Common myeloid progenitor, CD34-positive (primary cell): ENCODE results near the gene WDR64.

Source experiments
- CTCF ChIA-PET: fragments of 350-600 bp; sonication (Branson Sonifier 250); formaldehyde crosslinking; loops from one replicate; lab custom pipeline; 2021; ENCODE audit warnings: antibody characterized with exemption; lab: Charles Lee
- POLR2A ChIA-PET: fragments of 350-600 bp; sonication (Branson Sonifier 250); formaldehyde crosslinking; loops from one replicate; lab custom pipeline; 2021; ENCODE audit warnings: antibody characterized with exemption; lab: Charles Lee
- DNase-seq, 3 donors: peaks; one replicate each; pipeline versions ENCODE4 v3.0.0 to v3.0.0-alpha.2; 2013
- H3K27ac ChIP-seq, 2 experiments: 1 replicate in 1 of 2; 2 replicates in 1 of 2; pipeline ENCODE4 v1.7.0; 2013; ENCODE audit warnings: inconsistent platforms in 2 of 2, low read length in 2 of 2, mild to moderate bottlenecking in 2 of 2, low read depth in 1 of 2, moderate library complexity in 1 of 2; ENCODE audit not compliant: severe bottlenecking in 2 of 2, insufficient read depth in 1 of 2, poor library complexity in 1 of 2
- H3K27me3 ChIP-seq, 5 experiments: replicated peaks in 2 of 5; 1 replicate in 3 of 5; 2 replicates in 2 of 5; pipeline versions ENCODE4 v1.6.1 to v1.7.0; 2013; ENCODE audit warnings: low read length in 4 of 5, mild to moderate bottlenecking in 2 of 5, moderate library complexity in 2 of 5, inconsistent platforms in 1 of 5; ENCODE audit not compliant: insufficient read depth in 5 of 5, control insufficient read depth in 4 of 5
- H3K36me3 ChIP-seq, 4 experiments: 1 replicate in 2 of 4; 2 replicates in 2 of 4; pipeline versions ENCODE4 v1.6.1 to v1.7.0; 2013; ENCODE audit warnings: low read length in 3 of 4, control low read depth in 1 of 4, mild to moderate bottlenecking in 1 of 4; ENCODE audit not compliant: control insufficient read depth in 4 of 4, insufficient read depth in 4 of 4
- H3K4me1 ChIP-seq, 4 experiments: 1 replicate in 3 of 4; 2 replicates in 1 of 4; pipeline versions ENCODE4 v1.6.1 to v1.7.1; 2013; ENCODE audit warnings: low read length in 3 of 4, mild to moderate bottlenecking in 3 of 4, control low read depth in 1 of 4, inconsistent platforms in 1 of 4, moderate library complexity in 1 of 4; ENCODE audit not compliant: control insufficient read depth in 4 of 4, insufficient read depth in 4 of 4; ENCODE audit errors: control extremely low read depth in 1 of 4
- H3K4me3 ChIP-seq, 7 experiments: 1 replicate in 4 of 7; 2 replicates in 3 of 7; pipeline versions ENCODE4 v1.5.1 to v1.7.0; 2013; ENCODE audit warnings: mild to moderate bottlenecking in 7 of 7, low read length in 6 of 7, moderate library complexity in 6 of 7, inconsistent platforms in 2 of 7, low read depth in 2 of 7, control low read depth in 1 of 7; ENCODE audit not compliant: insufficient read depth in 4 of 7, control insufficient read depth in 1 of 7; ENCODE audit errors: extremely low read depth in 1 of 7
- H3K9me3 ChIP-seq, 5 experiments: 1 replicate in 4 of 5; 2 replicates in 1 of 5; pipeline versions ENCODE4 v1.6.1 to v1.7.1; 2013; ENCODE audit warnings: low read length in 4 of 5, mild to moderate bottlenecking in 2 of 5, inconsistent platforms in 1 of 5, low read depth in 1 of 5, moderate library complexity in 1 of 5; ENCODE audit not compliant: control insufficient read depth in 4 of 5, insufficient read depth in 2 of 5; ENCODE audit errors: control extremely low read depth in 1 of 5
- WGBS: methylation state at CpG from one replicate; pipeline ENCODE4 v1.1.5; 2013; ENCODE audit not compliant: insufficient coverage; 5-methylcytosine and 5-hydroxymethylcytosine counted together

Gene WDR64

GRCh38 chr1:241828463-241829021 lies 176.5 kb downstream of the WDR64 start:
- ChIA-PET POLR2A (no interaction called here), CTCF (interaction anchor here (1.7 kb wide), 1 partner anchor 10 kb away, joined by 7 read pairs; no protein-coding TSS in a partner anchor)
- H3K9me3 ChIP-seq, result no peaks in the 10 kb centered on the region
- H3K36me3 ChIP-seq, result no peaks in the 10 kb centered on the region
- WGBS, result 94% methylated on average over 3 of the region's 3 CpGs
- no peak overlapping the region for H3K27ac ChIP-seq
- DNase-seq, result no peak
- peaks cover 0 to 2% (median 0%) of the 10 kb centered on the region in 5 experiments for H3K27me3 ChIP-seq
- H3K4me3 ChIP-seq, result no peak overlapping the region
- no peaks in the 10 kb centered on the region for H3K4me1 ChIP-seq

- no peak for DNase-seq
- Histone ChIP-seq H3K27ac (no peak overlapping the region), H3K4me3 (no peak overlapping the region), H3K9me3 (no peaks in the 10 kb centered on the region), H3K4me1 (no peaks in the 10 kb centered on the region), H3K36me3 (no peaks in the 10 kb centered on the region), H3K27me3 (peaks cover 0 to 2% (median 0%) of the 10 kb centered on the region in 5 experiments)
- POLR2A ChIA-PET, result no interaction called here
- CTCF ChIA-PET, result interaction anchor here (1.7 kb wide), 1 partner anchor 9 kb away, joined by 7 read pairs; no protein-coding TSS in a partner anchor
Measured at GRCh38 chr1:241829468-241829867, 177.4 kb downstream of the WDR64 start.

GRCh38 chr1:241834733-241835377 lies 182.8 kb downstream of the WDR64 start:
- Histone ChIP-seq H3K27ac (no peak overlapping the region), H3K4me1 (no peaks in the 10 kb centered on the region), H3K4me3 (no peak overlapping the region), H3K9me3 (no peaks in the 10 kb centered on the region), H3K36me3 (no peaks in the 10 kb centered on the region), H3K27me3 (peaks cover 0 to 4% (median 0%) of the 10 kb centered on the region in 5 experiments)
- DNase-seq, result peak; percentile 22 to 34 (median 24)
- POLR2A ChIA-PET, result no interaction called here
- WGBS, result no CpG with 5 or more reads among the region's 1 CpG
- CTCF ChIA-PET, result interaction anchor here (0.9 to 1.9 kb wide), 5 partner anchors 10 to 229 kb away, joined by 3 to 7 read pairs (median 4); no protein-coding TSS in a partner anchor

- ChIA-PET POLR2A (no interaction called here), CTCF (interaction anchor here (0.6 to 1.0 kb wide), 2 partner anchors 12 to 15 kb away, joined by 3 read pairs; no protein-coding TSS in a partner anchor)
- H3K27ac ChIP-seq, result no peak overlapping the region
- no peaks in the 10 kb centered on the region for H3K4me1 ChIP-seq
- H3K4me3 ChIP-seq, result no peak overlapping the region
- no peak for DNase-seq
- 100% methylated on average over 1 of the region's 2 CpGs for WGBS
- no peaks in the 10 kb centered on the region for H3K9me3 ChIP-seq
- no peaks in the 10 kb centered on the region for H3K36me3 ChIP-seq
- H3K27me3 ChIP-seq, result peaks cover 0 to 4% (median 0%) of the 10 kb centered on the region in 5 experiments
Measured at GRCh38 chr1:241836941-241837340, 184.9 kb downstream of the WDR64 start.

- CTCF ChIA-PET, result interaction anchor here (2.0 kb wide), 1 partner anchor 9 kb away, joined by 7 read pairs; no protein-coding TSS in a partner anchor
- no peak for DNase-seq
- no peaks in the 10 kb centered on the region for H3K4me1 ChIP-seq
- H3K4me3 ChIP-seq, result no peak overlapping the region
- 90% methylated on average over 2 of the region's 5 CpGs for WGBS
- POLR2A ChIA-PET, result no interaction called here
- no peaks in the 10 kb centered on the region for H3K9me3 ChIP-seq
- H3K27ac ChIP-seq, result no peak overlapping the region
- no peaks in the 10 kb centered on the region for H3K36me3 ChIP-seq
- peaks cover 0 to 4% (median 0%) of the 10 kb centered on the region in 5 experiments for H3K27me3 ChIP-seq
Measured at GRCh38 chr1:241837416-241837815, 185.3 kb downstream of the WDR64 start.

GRCh38 chr1:241837901-241838300 lies 185.8 kb downstream of the WDR64 start:
- DNase-seq, result no peak
- Histone ChIP-seq H3K27me3 (peaks cover 0 to 4% (median 0%) of the 10 kb centered on the region in 5 experiments), H3K4me1 (no peaks in the 10 kb centered on the region), H3K4me3 (no peak overlapping the region), H3K9me3 (no peaks in the 10 kb centered on the region), H3K27ac (no peak overlapping the region), H3K36me3 (no peaks in the 10 kb centered on the region)
- WGBS, result 100% methylated on average over 4 of the region's 4 CpGs
- ChIA-PET CTCF (interaction anchor here (1.5 to 2.0 kb wide), 2 partner anchors 9 to 227 kb away, joined by 4 to 7 read pairs; no protein-coding TSS in a partner anchor), POLR2A (interaction anchor here (0.6 kb wide), 1 partner anchor 226 kb away, joined by 3 read pairs; no protein-coding TSS in a partner anchor)

- no peak for DNase-seq
- POLR2A ChIA-PET, result no interaction called here
- Histone ChIP-seq H3K36me3 (no peaks in the 10 kb centered on the region), H3K27ac (no peak overlapping the region), H3K27me3 (peaks cover 0 to 4% (median 0%) of the 10 kb centered on the region in 5 experiments), H3K4me3 (no peak overlapping the region), H3K4me1 (no peaks in the 10 kb centered on the region), H3K9me3 (no peaks in the 10 kb centered on the region)
- WGBS, result 100% methylated on average over 3 of the region's 5 CpGs
- CTCF ChIA-PET, result interaction anchor here (0.7 to 2.0 kb wide), 3 partner anchors 10 to 228 kb away, joined by 3 to 7 read pairs (median 4); no protein-coding TSS in a partner anchor
Measured at GRCh38 chr1:241838897-241839296, 186.8 kb downstream of the WDR64 start.
